ENCODE data around the gene CABS1. TPM values are rescaled to one million over a fixed set of nuclear protein-coding genes. Genes with fewer than 3 reads are reported as not detected.

The CABS1 gene
- total and polyA plus RNA-seq, 7 donors, result not detected

DNA sequence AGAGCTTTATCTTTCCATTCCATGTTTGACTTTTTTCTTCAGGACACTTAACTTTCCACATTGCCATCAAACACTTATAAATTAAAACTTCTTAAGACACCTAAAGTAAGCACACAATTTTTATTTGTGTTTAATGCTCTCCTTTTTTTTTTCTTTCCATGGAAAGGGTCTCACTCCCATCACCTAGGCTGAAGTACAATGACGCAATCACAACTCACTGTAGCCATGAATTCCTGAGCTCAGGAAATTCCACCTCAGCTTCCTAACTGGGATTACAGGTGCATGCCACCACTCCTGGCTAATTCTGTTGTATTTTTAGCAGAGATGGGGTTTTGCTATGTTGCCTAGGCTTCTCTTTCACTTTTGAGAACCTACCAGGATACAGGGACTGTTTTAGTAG, 33.0 kb downstream of the CABS1 start:
- intact Hi-C loops (cut with DNase I), result no loop called here
- H3K4me3 ChIP-seq, result no peak overlapping the region
- H3K27me3 ChIP-seq (ENCODE audit: insufficient read depth in 3 of 3, low read length in 2 of 3), result no peaks in the 10 kb centered on the region
- TF ChIP-seq, protein P1, sequence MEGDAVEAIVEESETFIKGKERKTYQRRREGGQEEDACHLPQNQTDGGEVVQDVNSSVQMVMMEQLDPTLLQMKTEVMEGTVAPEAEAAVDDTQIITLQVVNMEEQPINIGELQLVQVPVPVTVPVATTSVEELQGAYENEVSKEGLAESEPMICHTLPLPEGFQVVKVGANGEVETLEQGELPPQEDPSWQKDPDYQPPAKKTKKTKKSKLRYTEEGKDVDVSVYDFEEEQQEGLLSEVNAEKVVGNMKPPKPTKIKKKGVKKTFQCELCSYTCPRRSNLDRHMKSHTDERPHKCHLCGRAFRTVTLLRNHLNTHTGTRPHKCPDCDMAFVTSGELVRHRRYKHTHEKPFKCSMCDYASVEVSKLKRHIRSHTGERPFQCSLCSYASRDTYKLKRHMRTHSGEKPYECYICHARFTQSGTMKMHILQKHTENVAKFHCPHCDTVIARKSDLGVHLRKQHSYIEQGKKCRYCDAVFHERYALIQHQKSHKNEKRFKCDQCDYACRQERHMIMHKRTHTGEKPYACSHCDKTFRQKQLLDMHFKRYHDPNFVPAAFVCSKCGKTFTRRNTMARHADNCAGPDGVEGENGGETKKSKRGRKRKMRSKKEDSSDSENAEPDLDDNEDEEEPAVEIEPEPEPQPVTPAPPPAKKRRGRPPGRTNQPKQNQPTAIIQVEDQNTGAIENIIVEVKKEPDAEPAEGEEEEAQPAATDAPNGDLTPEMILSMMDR (IDR thresholded peaks at IDR 0.05), result no peak
- H3K36me3 ChIP-seq (ENCODE audit: insufficient read depth in 1 of 2, low read depth in 1 of 2), result no peaks in the 10 kb centered on the region
- DNase-seq, result no peak
- H3K4me1 ChIP-seq, result no peaks in the 10 kb centered on the region
- no peaks in the 10 kb centered on the region for H3K9me3 ChIP-seq
- ATAC-seq, result no peak
- no peak overlapping the region for H3K27ac ChIP-seq
- WGBS, 3 donors, result 91 to 97% (median 95%) methylated on average over 1 of the region's 1 CpG

DNA sequence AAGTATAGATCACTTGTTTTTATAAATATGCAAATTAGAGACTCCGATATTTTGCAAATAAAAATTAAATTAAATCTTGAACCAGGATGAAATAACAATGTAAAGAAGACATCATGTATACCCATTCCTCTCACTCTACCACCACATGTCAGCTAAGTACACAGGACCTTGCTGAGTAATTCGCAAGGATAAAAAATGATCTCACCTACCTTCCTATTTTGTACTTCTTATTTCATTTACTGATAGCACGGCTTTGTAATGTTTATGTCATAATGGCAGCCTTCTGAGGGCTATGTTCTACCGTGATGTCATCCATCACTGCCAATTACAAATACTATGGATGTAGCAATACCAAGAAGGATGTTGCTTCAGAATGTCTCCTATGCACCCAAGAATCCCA, 37.2 kb downstream of the CABS1 start:
- Histone ChIP-seq H3K4me3 (no peak overlapping the region), H3K27ac (no peak overlapping the region), H3K27me3 (ENCODE audit: insufficient read depth in 3 of 3, low read length in 2 of 3) (no peaks in the 10 kb centered on the region), H3K9me3 (no peaks in the 10 kb centered on the region), H3K4me1 (no peaks in the 10 kb centered on the region), H3K36me3 (ENCODE audit: insufficient read depth in 1 of 2, low read depth in 1 of 2) (no peaks in the 10 kb centered on the region)
- intact Hi-C loops (cut with DNase I), result no loop called here
- WGBS, 3 donors, result 86 to 94% (median 90%) methylated on average over 4 of the region's 4 CpGs
- TF ChIP-seq, protein P1 (IDR thresholded peaks at IDR 0.05), result no peak
- ATAC-seq (no peak), DNase-seq (no peak)

DNA sequence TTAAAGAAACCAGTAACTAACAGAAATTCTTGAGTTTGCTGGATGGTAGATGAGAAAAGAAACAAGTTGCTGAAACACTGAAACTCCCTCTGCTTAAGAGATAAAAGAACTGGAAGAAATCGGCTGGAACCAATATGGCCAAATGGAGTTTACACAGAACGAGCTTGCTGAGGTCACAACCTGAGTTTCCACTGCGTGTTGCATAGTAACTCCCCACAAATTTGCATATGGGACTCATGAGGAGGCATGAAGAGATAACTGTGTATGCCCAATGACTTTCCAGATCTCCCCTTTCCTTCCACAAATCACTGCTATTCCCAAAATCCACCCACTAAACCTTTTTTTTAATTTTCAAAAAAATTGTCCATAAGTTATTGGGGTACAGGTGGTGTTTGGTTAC, 38.0 kb downstream of the CABS1 start:
- ATAC-seq (no peak), DNase-seq (no peak)
- H3K27ac ChIP-seq, result no peak overlapping the region
- H3K9me3 ChIP-seq, result no peaks in the 10 kb centered on the region
- 70 to 76% (median 71%) methylated on average over 3 of the region's 3 CpGs for WGBS, 3 donors
- H3K4me3 ChIP-seq, result no peak overlapping the region
- TF ChIP-seq, protein P1 (IDR thresholded peaks at IDR 0.05), result no peak
- no peaks in the 10 kb centered on the region for H3K4me1 ChIP-seq
- no peaks in the 10 kb centered on the region for H3K36me3 ChIP-seq (ENCODE audit: insufficient read depth in 1 of 2, low read depth in 1 of 2)
- no peaks in the 10 kb centered on the region for H3K27me3 ChIP-seq (ENCODE audit: insufficient read depth in 3 of 3, low read length in 2 of 3)
- intact Hi-C loops (cut with DNase I), result no loop called here

DNA sequence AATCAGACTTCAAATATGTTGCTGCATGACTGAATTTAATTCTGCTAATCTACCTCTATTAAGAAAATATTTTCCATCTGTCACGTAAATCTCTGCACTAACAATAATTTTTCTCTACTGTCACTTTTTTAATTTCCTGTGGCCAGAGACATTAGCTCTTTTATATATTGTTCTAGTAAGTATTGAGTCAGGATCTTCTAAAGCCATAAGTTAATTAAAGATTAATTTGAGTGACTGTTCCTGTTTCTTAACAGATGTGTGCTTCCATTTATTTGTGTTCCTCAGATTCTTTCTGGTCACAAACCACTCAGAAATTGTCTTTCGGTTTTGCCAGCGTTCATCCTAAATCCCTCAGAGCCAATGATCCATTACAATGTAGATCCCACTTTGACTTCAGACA, 45.8 kb downstream of the CABS1 start:
- Histone ChIP-seq H3K36me3 (ENCODE audit: insufficient read depth in 1 of 2, low read depth in 1 of 2) (no peaks in the 10 kb centered on the region), H3K9me3 (no peaks in the 10 kb centered on the region), H3K4me3 (no peak overlapping the region), H3K27me3 (ENCODE audit: insufficient read depth in 3 of 3, low read length in 2 of 3) (no peaks in the 10 kb centered on the region), H3K4me1 (no peaks in the 10 kb centered on the region), H3K27ac (no peak overlapping the region)
- intact Hi-C loops (cut with DNase I), result no loop called here
- 79 to 85% (median 79%) methylated on average over 3 of the region's 3 CpGs for WGBS, 3 donors
- ATAC-seq, result no peak
- TF ChIP-seq, protein P1 (IDR thresholded peaks at IDR 0.05), result no peak
- DNase-seq, result no peak

DNA sequence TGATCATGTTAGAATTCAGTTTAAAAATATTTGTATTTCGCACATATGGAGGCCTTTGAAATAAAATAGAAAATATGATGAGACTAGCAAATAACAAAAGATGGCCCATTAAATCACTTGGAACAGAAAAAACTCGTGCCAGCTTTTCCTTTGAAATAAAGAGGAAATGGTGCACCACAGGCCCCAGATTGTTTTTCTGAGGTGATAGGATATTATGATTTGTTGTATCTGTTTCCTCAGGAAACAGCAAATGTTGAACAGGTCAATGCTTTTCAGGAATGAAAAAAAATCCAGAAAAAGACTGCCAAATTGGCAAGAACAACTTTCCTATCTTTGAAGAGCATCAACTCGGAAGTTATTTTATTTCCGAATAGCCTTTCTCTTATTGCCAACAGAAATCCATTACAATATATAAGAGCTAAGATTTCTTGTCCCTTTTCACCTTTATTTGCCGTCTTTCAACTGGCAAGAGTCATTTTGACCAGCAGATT, 48.0 kb downstream of the CABS1 start, which contains the start of gene SMR3B:
TSS of gene SMR3B (plus strand) at position 441 of the 491 bp plus-strand sequence. CDS start 1,380 bp downstream, outside the sequence.
- Histone ChIP-seq H3K27me3 (ENCODE audit: insufficient read depth in 3 of 3, low read length in 2 of 3) (no peaks in the 10 kb centered on the region), H3K27ac (no peak within 1 kb of the TSS), H3K9me3 (no peaks in the 10 kb centered on the region), H3K36me3 (ENCODE audit: insufficient read depth in 1 of 2, low read depth in 1 of 2) (no peaks in the 10 kb centered on the region), H3K4me3 (no peak within 1 kb of the TSS), H3K4me1 (no peaks in the 10 kb centered on the region)
- TF ChIP-seq, protein P1 (IDR thresholded peaks at IDR 0.05), result no peak
- DNase-seq (no peak), ATAC-seq (no peak)
- intact Hi-C loops (cut with DNase I), result no loop called here
- WGBS, 3 donors, result 58 to 63% (median 63%) methylated on average over 5 of the region's 5 CpGs

Measured in psoas muscle (tissue), 8 donors.